ENCODE results near the gene PDIA5. TPM values are rescaled to one million over a fixed set of nuclear protein-coding genes. Genes with fewer than 3 reads are reported as not detected.

Gene PDIA5
- total RNA-seq, 3 donors from 2014 or later (not counting 1 experiment from before 2014, with no cell fraction given), result 0.59 to 3.3 (median 0.63) TPM

- H3K27me3 ChIP-seq (ENCODE audit: control insufficient read depth, insufficient read depth, low read length), result no peaks in the 10 kb centered on the region
- Mint-ChIP-seq H3K27me3 (ENCODE audit: low read depth in 2 of 2) (peaks cover 11% of the 10 kb centered on the region in 2 donors), H3K4me1 (no peaks in the 10 kb centered on the region), H3K36me3 (no peaks in the 10 kb centered on the region), H3K9me3 (no peaks in the 10 kb centered on the region), H3K4me3 (no peak overlapping the region), H3K27ac (no peak overlapping the region)
- ATAC-seq (no peak), DNase-seq (no peak)
- no peak overlapping the region for H3K4me3 ChIP-seq (ENCODE audit: low read length)
- H3K27ac ChIP-seq (ENCODE audit: low read length), result no peak overlapping the region
- intact Hi-C loops (cut with micrococcal nuclease), result no loop called here
- 93% methylated on average over 5 of the region's 5 CpGs for WGBS (ENCODE audit: insufficient coverage)
- H3K36me3 ChIP-seq (ENCODE audit: control insufficient read depth, insufficient read depth, low read length), result no peaks in the 10 kb centered on the region
- no peaks in the 10 kb centered on the region for H3K9me3 ChIP-seq (ENCODE audit: control insufficient read depth, insufficient read depth, low read length)
- TF ChIP-seq, protein P1, sequence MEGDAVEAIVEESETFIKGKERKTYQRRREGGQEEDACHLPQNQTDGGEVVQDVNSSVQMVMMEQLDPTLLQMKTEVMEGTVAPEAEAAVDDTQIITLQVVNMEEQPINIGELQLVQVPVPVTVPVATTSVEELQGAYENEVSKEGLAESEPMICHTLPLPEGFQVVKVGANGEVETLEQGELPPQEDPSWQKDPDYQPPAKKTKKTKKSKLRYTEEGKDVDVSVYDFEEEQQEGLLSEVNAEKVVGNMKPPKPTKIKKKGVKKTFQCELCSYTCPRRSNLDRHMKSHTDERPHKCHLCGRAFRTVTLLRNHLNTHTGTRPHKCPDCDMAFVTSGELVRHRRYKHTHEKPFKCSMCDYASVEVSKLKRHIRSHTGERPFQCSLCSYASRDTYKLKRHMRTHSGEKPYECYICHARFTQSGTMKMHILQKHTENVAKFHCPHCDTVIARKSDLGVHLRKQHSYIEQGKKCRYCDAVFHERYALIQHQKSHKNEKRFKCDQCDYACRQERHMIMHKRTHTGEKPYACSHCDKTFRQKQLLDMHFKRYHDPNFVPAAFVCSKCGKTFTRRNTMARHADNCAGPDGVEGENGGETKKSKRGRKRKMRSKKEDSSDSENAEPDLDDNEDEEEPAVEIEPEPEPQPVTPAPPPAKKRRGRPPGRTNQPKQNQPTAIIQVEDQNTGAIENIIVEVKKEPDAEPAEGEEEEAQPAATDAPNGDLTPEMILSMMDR (IDR thresholded peaks at IDR 0.05), result no peak
- no peaks in the 10 kb centered on the region for H3K4me1 ChIP-seq (ENCODE audit: control insufficient read depth, insufficient read depth, low read length)
These were observed 126.8 kb downstream of the PDIA5 start for GRCh38 chr3:123193448-123194101.

GRCh38 chr3:123194552-123194951, 127.7 kb downstream of the PDIA5 start:
- H3K9me3 Mint-ChIP-seq, result no peaks in the 10 kb centered on the region
- TF ChIP-seq, protein P1 (IDR thresholded peaks at IDR 0.05), result no peak
- Histone ChIP-seq H3K9me3 (ENCODE audit: control insufficient read depth, insufficient read depth, low read length) (no peaks in the 10 kb centered on the region), H3K4me3 (ENCODE audit: low read length) (no peak overlapping the region), H3K36me3 (ENCODE audit: control insufficient read depth, insufficient read depth, low read length) (no peaks in the 10 kb centered on the region), H3K27me3 (ENCODE audit: control insufficient read depth, insufficient read depth, low read length) (no peaks in the 10 kb centered on the region), H3K27ac (ENCODE audit: low read length) (no peak overlapping the region), H3K4me1 (ENCODE audit: control insufficient read depth, insufficient read depth, low read length) (no peaks in the 10 kb centered on the region)
- no peaks in the 10 kb centered on the region for H3K36me3 Mint-ChIP-seq
- H3K4me1 Mint-ChIP-seq, result no peaks in the 10 kb centered on the region
- DNase-seq (no peak), ATAC-seq (no peak)
- H3K27me3 Mint-ChIP-seq (ENCODE audit: low read depth in 2 of 2), result peaks cover 11% of the 10 kb centered on the region in 2 donors
- 90% methylated on average over 10 of the region's 10 CpGs for WGBS (ENCODE audit: insufficient coverage)
- H3K27ac Mint-ChIP-seq, result no peak overlapping the region
- intact Hi-C loops (cut with micrococcal nuclease), result no loop called here
- no peak overlapping the region for H3K4me3 Mint-ChIP-seq

GRCh38 chr3:123198372-123198771, 131.5 kb downstream of the PDIA5 start:
- Histone ChIP-seq H3K27me3 (ENCODE audit: control insufficient read depth, insufficient read depth, low read length) (no peaks in the 10 kb centered on the region), H3K9me3 (ENCODE audit: control insufficient read depth, insufficient read depth, low read length) (no peaks in the 10 kb centered on the region), H3K4me3 (ENCODE audit: low read length) (no peak overlapping the region), H3K36me3 (ENCODE audit: control insufficient read depth, insufficient read depth, low read length) (no peaks in the 10 kb centered on the region), H3K4me1 (ENCODE audit: control insufficient read depth, insufficient read depth, low read length) (peaks cover 15% of the 10 kb centered on the region), H3K27ac (ENCODE audit: low read length) (no peak overlapping the region)
- no peak for ATAC-seq
- Mint-ChIP-seq H3K36me3 (no peaks in the 10 kb centered on the region), H3K4me1 (peaks cover 16 to 18% of the 10 kb centered on the region in 2 donors), H3K27ac (no peak overlapping the region), H3K9me3 (no peaks in the 10 kb centered on the region), H3K27me3 (ENCODE audit: low read depth in 2 of 2) (peaks cover 0 to 11% of the 10 kb centered on the region in 2 donors), H3K4me3 (no peak overlapping the region)
- WGBS (ENCODE audit: insufficient coverage), result no CpG with 5 or more reads among the region's 1 CpG
- intact Hi-C loops (cut with micrococcal nuclease), result no loop called here
- TF ChIP-seq, protein P1 (IDR thresholded peaks at IDR 0.05), result no peak
- no peak for DNase-seq

- intact Hi-C loops (cut with micrococcal nuclease), result loop anchor here (1.0 to 5.0 kb wide), 4 partner anchors 384 to 639 kb away; partner anchors contain the start of genes DTX3L, HACD2, HSPBAP1 and PARP14
- Mint-ChIP-seq H3K9me3 (no peaks in the 10 kb centered on the region), H3K36me3 (no peaks in the 10 kb centered on the region), H3K27ac (peak overlapping the region; percentile 96 to 98), H3K4me1 (peaks cover 22 to 26% of the 10 kb centered on the region in 2 donors), H3K27me3 (ENCODE audit: low read depth in 2 of 2) (peaks cover 0 to 3% of the 10 kb centered on the region in 2 donors), H3K4me3 (peak overlapping the region; percentile 95)
- H3K27me3 ChIP-seq (ENCODE audit: control insufficient read depth, insufficient read depth, low read length), result no peaks in the 10 kb centered on the region
- H3K27ac ChIP-seq (ENCODE audit: low read length), result peak overlapping the region; percentile 95
- no peaks in the 10 kb centered on the region for H3K36me3 ChIP-seq (ENCODE audit: control insufficient read depth, insufficient read depth, low read length)
- 6% methylated on average over 6 of the region's 6 CpGs for WGBS (ENCODE audit: insufficient coverage)
- no peak for DNase-seq
- peak overlapping the region; percentile 87 for H3K4me3 ChIP-seq (ENCODE audit: low read length)
- TF ChIP-seq, protein P1 (IDR thresholded peaks at IDR 0.05), result no peak
- H3K4me1 ChIP-seq (ENCODE audit: control insufficient read depth, insufficient read depth, low read length), result peaks cover 15% of the 10 kb centered on the region
- no peaks in the 10 kb centered on the region for H3K9me3 ChIP-seq (ENCODE audit: control insufficient read depth, insufficient read depth, low read length)
- ATAC-seq, result no peak
These were observed 134.4 kb downstream of the PDIA5 start for GRCh38 chr3:123201223-123201556.

All from natural killer cell (primary cell).